Kidney (tissue), 14 donors: ENCODE data around the gene NRAP. TPM values are rescaled to one million over a fixed set of nuclear protein-coding genes. Genes with fewer than 3 reads are reported as not detected.

Experiments
- DNase-seq, 5 donors: peaks; one replicate each; pipeline ENCODE4 v3.0.0-alpha.2; 2013 to 2020
- FAIRE-seq: peaks from 2 replicates; lab custom pipeline; 2012; peaks lifted over from hg19 to GRCh38; lab: Jason Lieb, UNC
- H3K27ac ChIP-seq, 2 donors: one replicate each; pipeline ENCODE4 v1.7.0; 2013; ENCODE audit warnings: low read depth in 2 of 2, low read length in 2 of 2, inconsistent platforms in 1 of 2
- H3K27me3 ChIP-seq: one replicate; pipeline ENCODE4 v1.7.1; 2013; ENCODE audit warnings: low read length, inconsistent platforms; ENCODE audit not compliant: control insufficient read depth, insufficient read depth
- H3K36me3 ChIP-seq, 3 donors: one replicate each; pipeline versions ENCODE4 v1.7.0 to v1.7.1; 2013; ENCODE audit warnings: low read length in 3 of 3, control low read depth in 1 of 3, inconsistent platforms in 1 of 3; ENCODE audit not compliant: insufficient read depth in 3 of 3, control insufficient read depth in 2 of 3
- H3K4me1 ChIP-seq, 3 donors: one replicate each; pipeline versions ENCODE4 v1.7.0 to v1.7.1; 2013; ENCODE audit warnings: low read length in 3 of 3, inconsistent platforms in 1 of 3, low read depth in 1 of 3; ENCODE audit not compliant: control insufficient read depth in 2 of 3, insufficient read depth in 2 of 3
- H3K4me3 ChIP-seq, 3 donors: one replicate each; pipeline versions ENCODE4 v1.7.0 to v1.8.1; 2013; ENCODE audit warnings: low read length in 3 of 3, control low read depth in 1 of 3, inconsistent platforms in 1 of 3
- H3K9ac ChIP-seq, 3 donors: one replicate each; pipeline versions ENCODE4 v1.7.0 to v1.7.1; 2013; ENCODE audit warnings: low read length in 3 of 3, control low read depth in 1 of 3, inconsistent platforms in 1 of 3
- H3K9me3 ChIP-seq, 3 donors: one replicate each; pipeline versions ENCODE4 v1.7.0 to v1.7.1; 2013; ENCODE audit warnings: low read length in 3 of 3, control low read depth in 1 of 3, inconsistent platforms in 1 of 3; ENCODE audit not compliant: control insufficient read depth in 2 of 3, insufficient read depth in 1 of 3
- intact Hi-C: fragments of 100-400 bp; cut with DNase I; formaldehyde crosslinking; loops from one replicate; pipeline ENCODE4 v1.11.1; 2022
- polyA plus RNA-seq: library from polyadenylated mRNA; stranded (reverse); fragments of 350-450 nt; fragmentation: Illumina TruSeq; extraction: RNeasy Lipid Tissue Mini Kit (QIAGEN cat#74804); gene quantifications from one replicate; pipeline ENCODE4 v1.2.3, GENCODE V29; 2014; ENCODE audit warnings: low read depth, low replicate concordance; ENCODE audit not compliant: insufficient read depth
- total RNA-seq: library from RNA; stranded (reverse); fragmentation: NEBNext Ultra II Directional; extraction: Animal tissue kit (Norgen Biotek cat#: 25700); gene quantifications from one replicate; pipeline ENCODE4 v1.2.1, GENCODE V29; 2021
- TF ChIP-seq, protein P1 (sequence below): IDR thresholded peaks from 3 replicates; pipeline ENCODE4 v1.5.1; 2012; ENCODE audit warnings: mild to moderate bottlenecking, moderate library complexity, borderline replicate concordance; ENCODE audit not compliant: insufficient read depth; ENCODE audit errors: extremely low read depth
- donor health status: control.
- donor health status: control.
- donor health status: control.
- donor health status: control.
- donor health status: control.
- donor health status: DM: yes; HTN: yes; CAD: no.
- donor health status: Normal renal cell carcinoma (clear cell type).

Gene NRAP
- total and polyA plus RNA-seq, 2 donors from 2014 or later = not detected

DNA sequence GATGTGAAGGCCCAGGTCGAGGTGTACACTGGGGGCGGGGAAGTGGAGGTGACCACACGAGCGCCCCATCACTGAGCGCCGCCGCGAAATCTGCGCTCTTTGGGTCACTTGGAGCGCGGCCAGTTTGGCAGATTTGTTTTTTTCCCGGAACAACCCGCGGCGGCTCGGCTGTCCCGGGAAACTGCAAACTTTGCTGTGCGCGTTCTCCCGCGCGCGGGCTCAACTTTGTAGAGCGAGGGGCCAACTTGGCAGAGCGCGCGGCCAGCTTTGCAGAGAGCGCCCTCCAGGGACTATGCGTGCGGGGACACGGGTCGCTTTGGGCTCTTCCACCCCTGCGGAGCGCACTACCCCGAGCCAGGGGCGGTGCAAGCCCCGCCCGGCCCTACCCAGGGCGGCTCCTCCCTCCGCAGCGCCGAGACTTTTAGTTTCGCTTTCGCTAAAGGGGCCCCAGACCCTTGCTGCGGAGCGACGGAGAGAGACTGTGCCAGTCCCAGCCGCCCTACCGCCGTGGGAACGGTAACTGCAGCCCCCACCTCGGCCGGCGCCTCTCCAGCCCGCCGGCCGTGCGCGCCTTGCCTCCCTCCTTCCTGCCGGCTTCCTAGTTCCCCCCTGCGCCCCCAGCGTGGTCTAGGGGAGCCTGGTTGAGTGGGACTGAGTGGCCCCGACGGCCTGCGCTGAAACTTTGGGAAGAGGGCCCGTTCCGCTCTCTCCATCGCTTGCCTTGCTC, 15.8 kb upstream of the NRAP start, which contains the start of gene CASP7:
TSS of gene CASP7 (plus strand) at position 450 of the 727 bp plus-strand sequence. CDS start 17,582 bp downstream, outside the sequence.
- DNase-seq = peak; percentile 92 to 95 (median 94)
- peak within 1 kb of the TSS; percentile 81 to 98 (median 95) for H3K4me3 ChIP-seq
- intact Hi-C loops = no loop called here
- H3K9ac ChIP-seq = peak within 1 kb of the TSS; percentile 82 to 99 (median 99)
- no peaks in the 10 kb centered on the region for H3K36me3 ChIP-seq
- peaks cover 0 to 13% (median 7%) of the 10 kb centered on the region in 3 donors for H3K4me1 ChIP-seq
- H3K9me3 ChIP-seq = no peaks in the 10 kb centered on the region
- no peaks in the 10 kb centered on the region for H3K27me3 ChIP-seq
- peak within 1 kb of the TSS; percentile 92 to 96 for H3K27ac ChIP-seq
- TF ChIP-seq, protein P1, sequence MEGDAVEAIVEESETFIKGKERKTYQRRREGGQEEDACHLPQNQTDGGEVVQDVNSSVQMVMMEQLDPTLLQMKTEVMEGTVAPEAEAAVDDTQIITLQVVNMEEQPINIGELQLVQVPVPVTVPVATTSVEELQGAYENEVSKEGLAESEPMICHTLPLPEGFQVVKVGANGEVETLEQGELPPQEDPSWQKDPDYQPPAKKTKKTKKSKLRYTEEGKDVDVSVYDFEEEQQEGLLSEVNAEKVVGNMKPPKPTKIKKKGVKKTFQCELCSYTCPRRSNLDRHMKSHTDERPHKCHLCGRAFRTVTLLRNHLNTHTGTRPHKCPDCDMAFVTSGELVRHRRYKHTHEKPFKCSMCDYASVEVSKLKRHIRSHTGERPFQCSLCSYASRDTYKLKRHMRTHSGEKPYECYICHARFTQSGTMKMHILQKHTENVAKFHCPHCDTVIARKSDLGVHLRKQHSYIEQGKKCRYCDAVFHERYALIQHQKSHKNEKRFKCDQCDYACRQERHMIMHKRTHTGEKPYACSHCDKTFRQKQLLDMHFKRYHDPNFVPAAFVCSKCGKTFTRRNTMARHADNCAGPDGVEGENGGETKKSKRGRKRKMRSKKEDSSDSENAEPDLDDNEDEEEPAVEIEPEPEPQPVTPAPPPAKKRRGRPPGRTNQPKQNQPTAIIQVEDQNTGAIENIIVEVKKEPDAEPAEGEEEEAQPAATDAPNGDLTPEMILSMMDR = peak; percentile 14
- no peak for FAIRE-seq

DNA sequence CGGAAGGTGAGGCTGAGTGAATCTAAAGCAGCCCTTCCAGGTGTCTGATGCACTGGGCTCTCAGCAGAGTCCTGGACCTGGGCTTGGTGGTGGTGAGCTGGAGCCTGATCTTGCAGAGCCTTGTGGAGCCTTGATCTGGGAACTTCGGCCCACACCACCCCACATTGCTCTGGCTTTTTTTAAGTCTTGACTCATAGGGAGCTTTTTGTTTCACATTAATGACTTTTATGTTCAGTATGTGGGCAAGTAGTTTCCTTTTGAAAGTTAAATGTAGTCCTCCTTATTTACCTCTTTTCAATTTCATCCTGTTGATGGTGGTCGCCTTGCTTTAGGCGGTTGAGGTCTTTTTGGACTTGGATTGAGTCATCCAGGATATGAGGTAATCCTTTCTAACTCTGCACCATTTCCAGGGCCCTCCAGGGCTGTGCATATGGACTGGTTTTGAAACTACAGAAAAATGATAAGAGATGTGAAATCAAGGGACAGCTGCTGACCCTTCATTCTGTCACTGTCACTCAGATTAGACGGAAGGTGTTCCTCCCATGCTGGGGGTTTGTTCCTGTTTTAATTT, 2.9 kb upstream of the NRAP start:
- intact Hi-C loops = no loop called here
- Histone ChIP-seq H3K9ac (no peak overlapping the region), H3K27ac (no peak overlapping the region), H3K27me3 (no peaks in the 10 kb centered on the region), H3K36me3 (no peaks in the 10 kb centered on the region), H3K4me3 (no peak overlapping the region), H3K9me3 (no peaks in the 10 kb centered on the region), H3K4me1 (peaks cover 0 to 3% (median 0%) of the 10 kb centered on the region in 3 donors)
- no peak for FAIRE-seq
- DNase-seq = no peak
- TF ChIP-seq, protein P1 = no peak

DNA sequence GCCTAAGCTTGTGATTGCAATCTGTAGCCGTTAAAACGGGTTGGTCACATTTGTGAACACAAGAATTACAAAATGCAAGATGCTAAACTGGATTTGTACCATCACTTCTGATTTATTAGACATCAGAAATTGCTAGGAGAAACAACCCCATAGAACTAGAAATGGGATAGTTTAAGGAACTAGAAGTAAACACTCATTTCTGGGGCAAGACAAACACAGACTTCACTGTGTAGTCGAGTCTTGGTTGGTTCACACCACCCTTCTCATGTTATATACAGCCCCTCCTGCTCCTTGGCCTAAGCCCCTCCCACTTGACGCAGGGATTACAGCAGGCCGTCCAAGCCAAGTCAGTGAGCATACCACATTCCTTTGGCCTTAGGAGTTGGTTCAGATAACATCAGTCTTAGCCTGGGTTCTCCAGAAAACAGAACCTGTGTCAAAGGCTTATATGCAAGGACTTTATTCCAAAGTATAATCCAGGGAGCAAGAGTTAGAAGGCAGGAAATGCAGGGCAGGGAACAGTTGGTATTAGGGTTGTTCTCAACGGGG, 2.0 kb upstream of the NRAP start:
- H3K9ac ChIP-seq = no peak overlapping the region
- no peaks in the 10 kb centered on the region for H3K9me3 ChIP-seq
- intact Hi-C loops = no loop called here
- TF ChIP-seq, protein P1 = no peak
- no peak for FAIRE-seq
- H3K4me1 ChIP-seq = peaks cover 0 to 3% (median 0%) of the 10 kb centered on the region in 3 donors
- H3K36me3 ChIP-seq = no peaks in the 10 kb centered on the region
- peak overlapping the region in 1 of 2 donors; percentile 5 for H3K27ac ChIP-seq
- peak in 2 of 5 donors; percentile 29 to 58 for DNase-seq
- no peaks in the 10 kb centered on the region for H3K27me3 ChIP-seq
- no peak overlapping the region for H3K4me3 ChIP-seq
